Endodermal cell (in vitro differentiated cells): Measurements from ENCODE around the gene RNF182. TPM values are rescaled to one million over a fixed set of nuclear protein-coding genes. Genes with fewer than 3 reads are reported as not detected.

Experiments
- DNase-seq: peaks from one replicate; pipeline ENCODE4 v3.0.0-alpha.2; 2017
- H3K27ac ChIP-seq: 2 replicates; pipeline ENCODE4 v1.5.1; 2013; ENCODE audit warnings: mild to moderate bottlenecking, low read depth, low read length, moderate library complexity
- H3K27me3 ChIP-seq: 2 replicates; pipeline ENCODE4 v1.6.1; 2013; ENCODE audit warnings: mild to moderate bottlenecking, low read length, moderate library complexity; ENCODE audit not compliant: insufficient read depth, control insufficient read depth, poor library complexity, severe bottlenecking
- H3K36me3 ChIP-seq: 2 replicates; pipeline ENCODE4 v1.7.0; 2013; ENCODE audit warnings: mild to moderate bottlenecking, low read length, moderate library complexity; ENCODE audit not compliant: control insufficient read depth, insufficient read depth
- H3K4me1 ChIP-seq: one replicate; pipeline ENCODE4 v1.7.0; 2013; ENCODE audit warnings: low read length; ENCODE audit not compliant: control insufficient read depth, insufficient read depth
- H3K4me3 ChIP-seq: 2 replicates; pipeline ENCODE4 v1.5.1; 2013; ENCODE audit warnings: mild to moderate bottlenecking, low read length, moderate library complexity
- H3K9ac ChIP-seq: 2 replicates; pipeline ENCODE4 v1.6.1; 2013; ENCODE audit warnings: mild to moderate bottlenecking, low read length, moderate library complexity; ENCODE audit not compliant: poor library complexity, severe bottlenecking; ENCODE audit errors: extremely low read depth
- H3K9me3 ChIP-seq: 2 replicates; pipeline ENCODE4 v1.6.1; 2013; ENCODE audit warnings: mild to moderate bottlenecking, low read length, moderate library complexity; ENCODE audit not compliant: control insufficient read depth
- H3K27ac Mint-ChIP-seq: 2 replicates; pipeline ENCODE4 v1.8.0; 2020; ENCODE audit warnings: mixed read lengths
- H3K27me3 Mint-ChIP-seq: 2 replicates; pipeline ENCODE4 v1.8.0; 2021; ENCODE audit warnings: mild to moderate bottlenecking, mixed read lengths; ENCODE audit not compliant: insufficient read depth
- H3K36me3 Mint-ChIP-seq: 2 replicates; pipeline ENCODE4 v1.8.0; 2020; ENCODE audit warnings: low read depth, mixed read lengths
- H3K4me1 Mint-ChIP-seq: 2 replicates; pipeline ENCODE4 v1.8.0; 2020; ENCODE audit warnings: mixed read lengths
- H3K4me3 Mint-ChIP-seq: 2 replicates; pipeline ENCODE4 v1.8.0; 2020; ENCODE audit warnings: mild to moderate bottlenecking, moderate library complexity, mixed read lengths
- H3K9me3 Mint-ChIP-seq: 2 replicates; pipeline ENCODE4 v1.8.0; 2020; ENCODE audit warnings: mild to moderate bottlenecking, mixed read lengths
- CTCF ChIP-seq: fragments of 200-600 bp; sonication (generic); conservative IDR thresholded peaks from 2 replicates; pipeline ENCODE4 v1.5.0; 2021; ENCODE audit warnings: antibody characterized with exemption, mild to moderate bottlenecking
- WGBS, 2 experiments: methylation state at CpG; one replicate each; pipeline versions ENCODE4 v1.1.5 to v1.1.7; 2013; ENCODE audit warnings: missing lambda C conversion rate in 2 of 2, mixed read lengths in 1 of 2; ENCODE audit not compliant: insufficient coverage in 1 of 2, insufficient read length in 1 of 2; 5-methylcytosine and 5-hydroxymethylcytosine counted together
- total RNA-seq, 2 donors: library from RNA; stranded (reverse); fragmentation: NEBNext Ultra II Directional in 1 of 2; extraction: Animal tissue kit (Norgen Biotek cat#: 25700) in 1 of 2; gene quantifications; 2 replicates in 1 of 2; 3 replicates in 1 of 2; pipeline ENCODE4 v1.2.1, GENCODE V29; 2021

The RNF182 gene
- total RNA-seq, 2 donors from 2014 or later = 4.1 to 5.2 TPM

DNA sequence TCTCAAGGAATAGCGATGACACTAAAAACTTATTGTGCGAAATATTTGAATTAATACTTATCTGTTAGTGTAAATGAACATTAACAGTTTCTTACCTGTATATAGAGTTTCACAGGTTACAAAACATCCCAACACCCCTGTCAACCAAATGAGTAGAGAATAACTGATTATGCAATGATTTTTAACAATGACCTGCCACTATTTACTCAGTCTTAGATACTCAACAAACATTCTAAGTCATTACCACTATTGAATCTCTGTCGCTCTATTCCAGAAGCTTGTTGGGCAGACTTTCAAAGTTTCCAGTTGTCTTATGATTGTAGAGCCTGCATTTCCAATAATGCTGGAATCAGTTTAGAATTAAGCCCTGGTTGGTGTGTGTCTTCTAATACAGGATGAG, 85.5 kb downstream of the RNF182 start:
- peaks cover 17% of the 10 kb centered on the region for H3K4me1 Mint-ChIP-seq
- H3K9me3 ChIP-seq = no peaks in the 10 kb centered on the region
- no peak for TF ChIP-seq CTCF
- no peak for DNase-seq
- peaks cover 5% of the 10 kb centered on the region for H3K9me3 Mint-ChIP-seq
- H3K27me3 Mint-ChIP-seq = peaks cover 4% of the 10 kb centered on the region
- no peaks in the 10 kb centered on the region for H3K4me1 ChIP-seq
- H3K4me3 Mint-ChIP-seq = no peak overlapping the region
- H3K27ac Mint-ChIP-seq = no peak overlapping the region
- no peak overlapping the region for H3K4me3 ChIP-seq
- no peaks in the 10 kb centered on the region for H3K27me3 ChIP-seq
- no peaks in the 10 kb centered on the region for H3K36me3 Mint-ChIP-seq
- H3K27ac ChIP-seq = no peak overlapping the region
- 46% methylated on average over 2 of the region's 3 CpGs; no CpG with 5 or more reads in 1 of the 2 experiments for WGBS, 2 experiments
- no peak overlapping the region for H3K9ac ChIP-seq
- no peaks in the 10 kb centered on the region for H3K36me3 ChIP-seq

DNA sequence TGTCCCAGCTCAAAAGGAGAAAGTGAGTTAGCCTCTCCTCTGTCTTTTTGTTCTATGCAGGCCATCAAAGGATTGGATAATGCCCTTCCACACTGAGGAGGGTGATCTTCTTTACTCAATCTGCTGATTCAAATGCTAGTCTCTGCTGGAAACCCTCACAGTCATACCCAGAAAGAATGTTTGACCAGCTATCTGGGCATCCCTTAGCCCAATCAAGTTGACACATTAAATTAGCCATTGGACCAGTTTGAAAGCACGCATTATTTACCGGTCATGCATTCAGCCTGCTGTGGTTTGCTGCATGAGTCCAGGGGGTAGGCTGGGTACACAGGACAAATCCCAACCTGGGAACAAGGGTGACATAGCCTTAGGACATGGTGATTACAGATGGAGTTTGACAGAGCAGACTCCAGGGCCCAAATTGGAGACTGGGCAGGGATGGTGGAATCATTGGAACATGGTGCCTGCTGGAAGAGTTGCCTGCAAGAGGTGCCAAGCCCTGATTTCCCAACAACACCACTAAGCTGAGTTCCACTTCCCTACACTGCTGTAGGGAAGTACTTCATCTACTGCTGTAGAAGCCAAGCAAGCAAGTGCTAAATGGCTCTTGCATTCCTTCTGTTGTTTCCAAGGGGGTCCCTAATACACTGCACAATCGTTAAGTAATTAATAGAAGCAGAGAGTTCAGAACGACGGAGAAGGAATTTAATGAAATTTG, 87.7 kb downstream of the RNF182 start:
- Mint-ChIP-seq H3K9me3 (peaks cover 5% of the 10 kb centered on the region), H3K4me1 (peaks cover 15% of the 10 kb centered on the region), H3K36me3 (no peaks in the 10 kb centered on the region), H3K27me3 (peaks cover 20% of the 10 kb centered on the region), H3K27ac (no peak overlapping the region), H3K4me3 (no peak overlapping the region)
- Histone ChIP-seq H3K9me3 (no peaks in the 10 kb centered on the region), H3K4me3 (no peak overlapping the region), H3K4me1 (no peaks in the 10 kb centered on the region), H3K9ac (no peak overlapping the region), H3K27ac (no peak overlapping the region), H3K27me3 (no peaks in the 10 kb centered on the region), H3K36me3 (no peaks in the 10 kb centered on the region)
- no peak for TF ChIP-seq CTCF
- peak; percentile 5 for DNase-seq
- 93 to 96% methylated on average over 4 to 5 of the region's 5 CpGs for WGBS, 2 experiments

- H3K27ac ChIP-seq = no peak overlapping the region
- WGBS, 2 experiments = 83 to 91% methylated on average over 2 to 5 of the region's 5 CpGs
- TF ChIP-seq CTCF = no peak
- Mint-ChIP-seq H3K27ac (no peak overlapping the region), H3K4me1 (peaks cover 1% of the 10 kb centered on the region), H3K4me3 (no peak overlapping the region), H3K36me3 (no peaks in the 10 kb centered on the region), H3K27me3 (peaks cover 38% of the 10 kb centered on the region), H3K9me3 (peaks cover 12% of the 10 kb centered on the region)
- H3K4me3 ChIP-seq = no peak overlapping the region
- no peaks in the 10 kb centered on the region for H3K27me3 ChIP-seq
- no peak overlapping the region for H3K9ac ChIP-seq
- peaks cover 5% of the 10 kb centered on the region for H3K9me3 ChIP-seq
- no peaks in the 10 kb centered on the region for H3K4me1 ChIP-seq
- DNase-seq = no peak
- H3K36me3 ChIP-seq = no peaks in the 10 kb centered on the region
These were observed 91.2 kb downstream of the RNF182 start for GRCh38 chr6:14015964-14016363.
